Mesendoderm (in vitro differentiated cells): Measurements from ENCODE around the gene ATP2C2.

Source experiments
- DNase-seq: peaks from one replicate; pipeline ENCODE4 v3.0.0; 2013
- H2AK5ac ChIP-seq: 2 replicates; pipeline ENCODE4 v1.6.1; 2013; ENCODE audit warnings: low read length, inconsistent platforms
- H2BK120ac ChIP-seq: 2 replicates; pipeline ENCODE4 v1.6.1; 2013; ENCODE audit warnings: low read depth, mild to moderate bottlenecking, low read length, moderate library complexity, mixed read lengths
- H2BK15ac ChIP-seq: replicated peaks from 2 replicates; pipeline ENCODE4 v1.6.1; 2013; ENCODE audit warnings: low read depth, mild to moderate bottlenecking, moderate library complexity
- H2BK5ac ChIP-seq: 2 replicates; pipeline ENCODE4 v1.6.1; 2013; ENCODE audit warnings: low read length, inconsistent platforms
- H3K18ac ChIP-seq: 2 replicates; pipeline ENCODE4 v1.6.1; 2013; ENCODE audit warnings: mild to moderate bottlenecking, low read length, mixed read lengths
- H3K23ac ChIP-seq: one replicate; pipeline ENCODE4 v1.6.1; 2013; ENCODE audit warnings: low read length
- H3K27ac ChIP-seq: 2 replicates; pipeline ENCODE4 v1.5.1; 2013; ENCODE audit warnings: low read depth, mild to moderate bottlenecking, inconsistent platforms, low read length, moderate library complexity
- H3K27me3 ChIP-seq: 2 replicates; pipeline ENCODE4 v1.6.1; 2013; ENCODE audit warnings: low read length, control low read depth, mild to moderate bottlenecking, inconsistent platforms; ENCODE audit not compliant: insufficient read depth, poor library complexity
- H3K36me3 ChIP-seq: 2 replicates; pipeline ENCODE4 v1.6.1; 2013; ENCODE audit warnings: low read length, inconsistent platforms; ENCODE audit not compliant: control insufficient read depth, insufficient read depth
- H3K4ac ChIP-seq: one replicate; pipeline ENCODE4 v1.6.1; 2013; ENCODE audit warnings: low read depth, mild to moderate bottlenecking, low read length, moderate library complexity
- H3K4me1 ChIP-seq: 2 replicates; pipeline ENCODE4 v1.6.1; 2013; ENCODE audit warnings: low read depth, low read length, inconsistent platforms; ENCODE audit not compliant: control insufficient read depth
- H3K4me2 ChIP-seq: 2 replicates; pipeline ENCODE4 v1.6.1; 2013; ENCODE audit warnings: low read length
- H3K4me3 ChIP-seq: 2 replicates; pipeline ENCODE4 v1.5.1; 2013; ENCODE audit warnings: mild to moderate bottlenecking, low read length
- H3K56ac ChIP-seq: one replicate; pipeline ENCODE4 v1.6.1; 2013; ENCODE audit warnings: low read length
- H3K79me1 ChIP-seq: 2 replicates; pipeline ENCODE4 v1.6.1; 2013; ENCODE audit warnings: low read length, inconsistent platforms
- H3K79me2 ChIP-seq: 2 replicates; pipeline ENCODE4 v1.6.1; 2013; ENCODE audit warnings: mild to moderate bottlenecking, low read length; ENCODE audit not compliant: control insufficient read depth, insufficient read depth
- H3K9ac ChIP-seq: 2 replicates; pipeline ENCODE4 v1.6.1; 2013; ENCODE audit warnings: low read length, inconsistent platforms
- H4K5ac ChIP-seq: one replicate; pipeline ENCODE4 v1.6.1; 2013; ENCODE audit warnings: low read length
- H4K8ac ChIP-seq: one replicate; pipeline ENCODE4 v1.6.1; 2013; ENCODE audit warnings: low read depth, mild to moderate bottlenecking, control low read depth, low read length, moderate library complexity
- WGBS: extraction: QIAGEN DNeasy Blood & Tissue Kit; methylation state at CpG from one replicate; pipeline ENCODE4 v1.1.7; 2013; ENCODE audit warnings: low lambda C conversion rate, missing lambda C conversion rate; ENCODE audit not compliant: insufficient coverage; ENCODE audit errors: extremely low coverage; 5-methylcytosine and 5-hydroxymethylcytosine counted together

ATP2C2 gene

DNA sequence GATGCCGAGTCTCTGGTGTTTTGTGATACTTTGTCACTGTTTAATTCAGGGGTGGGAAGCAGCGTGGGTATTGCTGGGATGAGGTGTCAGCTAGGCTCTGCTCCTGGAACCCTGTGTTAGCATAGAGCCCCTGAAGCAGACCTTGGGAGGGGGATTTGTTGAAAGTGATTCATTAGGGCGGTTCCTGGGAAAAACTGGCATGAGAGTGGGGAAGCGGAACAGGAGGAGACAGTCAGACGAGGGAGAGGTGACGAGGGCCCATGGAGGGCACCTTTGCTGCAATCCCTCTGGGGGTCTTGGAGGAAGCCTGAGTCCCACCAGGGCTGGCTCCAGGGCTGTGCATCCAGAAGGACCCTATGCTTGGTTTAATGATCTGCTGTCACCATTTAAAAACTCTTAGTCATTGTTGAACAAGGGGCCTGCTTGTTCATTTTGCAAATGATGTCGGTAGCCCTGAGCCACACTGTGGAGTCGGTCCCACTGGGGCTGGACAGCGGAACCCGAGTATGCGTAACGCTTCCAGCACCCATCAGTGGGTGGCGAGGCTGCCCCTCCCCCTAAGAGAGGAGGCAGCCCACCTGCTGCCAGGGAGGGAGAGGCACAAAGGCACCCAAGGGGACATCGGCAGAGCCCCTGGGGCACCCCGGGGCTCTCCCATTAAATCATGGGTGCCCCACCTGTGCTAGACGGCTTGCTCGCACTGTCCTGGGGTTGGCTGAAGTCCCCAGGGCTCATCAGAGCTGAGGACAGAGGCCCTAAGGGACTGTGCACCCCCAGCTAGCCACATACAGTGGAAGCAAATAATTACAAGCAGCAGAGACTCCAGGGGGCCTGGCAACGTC is 38.3 kb upstream of the ATP2C2 start:
- no peak overlapping the region for H2BK120ac ChIP-seq
- no peak for DNase-seq
- no peak overlapping the region for H3K4me3 ChIP-seq
- no peak overlapping the region for H2BK15ac ChIP-seq
- H4K8ac ChIP-seq, result no peak overlapping the region
- no peaks in the 10 kb centered on the region for H3K79me2 ChIP-seq
- no peak overlapping the region for H3K23ac ChIP-seq
- no peak overlapping the region for H2AK5ac ChIP-seq
- H3K27me3 ChIP-seq, result no peaks in the 10 kb centered on the region
- no peak overlapping the region for H3K9ac ChIP-seq
- no CpG with 5 or more reads among the region's 18 CpGs for WGBS
- H3K18ac ChIP-seq, result no peak overlapping the region
- no peaks in the 10 kb centered on the region for H3K4me1 ChIP-seq
- no peak overlapping the region for H3K4ac ChIP-seq
- no peaks in the 10 kb centered on the region for H3K36me3 ChIP-seq
- no peak overlapping the region for H3K27ac ChIP-seq
- no peak overlapping the region for H2BK5ac ChIP-seq
- H3K4me2 ChIP-seq, result no peak overlapping the region
- H4K5ac ChIP-seq, result no peak overlapping the region
- no peak overlapping the region for H3K56ac ChIP-seq
- no peaks in the 10 kb centered on the region for H3K79me1 ChIP-seq

DNA sequence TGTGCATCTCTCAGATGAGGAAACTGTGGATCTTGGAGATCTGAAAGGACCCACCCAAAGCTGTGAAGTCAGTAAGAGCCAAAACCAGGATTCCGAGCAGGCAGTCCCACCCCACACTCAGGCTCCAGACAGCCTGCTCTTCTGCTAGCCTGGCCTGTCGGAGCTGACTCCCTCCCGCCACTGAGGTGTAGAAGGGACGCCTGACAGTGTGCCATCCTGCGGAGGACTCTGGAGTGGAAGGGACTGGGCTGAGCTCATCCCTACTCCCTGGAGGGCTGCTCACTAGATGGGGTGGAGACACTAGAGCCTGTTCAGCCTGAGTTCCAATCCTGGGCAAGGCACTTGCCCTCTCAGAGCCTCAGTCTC is 37.7 kb upstream of the ATP2C2 start:
- Histone ChIP-seq H3K79me1 (no peaks in the 10 kb centered on the region), H3K9ac (no peak overlapping the region), H3K27me3 (no peaks in the 10 kb centered on the region), H4K5ac (no peak overlapping the region), H3K4me3 (no peak overlapping the region), H2BK120ac (no peak overlapping the region), H3K4me2 (no peak overlapping the region), H3K36me3 (no peaks in the 10 kb centered on the region), H3K79me2 (no peaks in the 10 kb centered on the region), H3K4me1 (no peaks in the 10 kb centered on the region), H2BK5ac (no peak overlapping the region), H3K23ac (no peak overlapping the region), H3K4ac (no peak overlapping the region), H2AK5ac (no peak overlapping the region), H2BK15ac (no peak overlapping the region), H3K56ac (no peak overlapping the region), H3K27ac (no peak overlapping the region), H3K18ac (no peak overlapping the region), H4K8ac (no peak overlapping the region)
- DNase-seq, result no peak
- WGBS, result no CpG with 5 or more reads among the region's 5 CpGs

DNA sequence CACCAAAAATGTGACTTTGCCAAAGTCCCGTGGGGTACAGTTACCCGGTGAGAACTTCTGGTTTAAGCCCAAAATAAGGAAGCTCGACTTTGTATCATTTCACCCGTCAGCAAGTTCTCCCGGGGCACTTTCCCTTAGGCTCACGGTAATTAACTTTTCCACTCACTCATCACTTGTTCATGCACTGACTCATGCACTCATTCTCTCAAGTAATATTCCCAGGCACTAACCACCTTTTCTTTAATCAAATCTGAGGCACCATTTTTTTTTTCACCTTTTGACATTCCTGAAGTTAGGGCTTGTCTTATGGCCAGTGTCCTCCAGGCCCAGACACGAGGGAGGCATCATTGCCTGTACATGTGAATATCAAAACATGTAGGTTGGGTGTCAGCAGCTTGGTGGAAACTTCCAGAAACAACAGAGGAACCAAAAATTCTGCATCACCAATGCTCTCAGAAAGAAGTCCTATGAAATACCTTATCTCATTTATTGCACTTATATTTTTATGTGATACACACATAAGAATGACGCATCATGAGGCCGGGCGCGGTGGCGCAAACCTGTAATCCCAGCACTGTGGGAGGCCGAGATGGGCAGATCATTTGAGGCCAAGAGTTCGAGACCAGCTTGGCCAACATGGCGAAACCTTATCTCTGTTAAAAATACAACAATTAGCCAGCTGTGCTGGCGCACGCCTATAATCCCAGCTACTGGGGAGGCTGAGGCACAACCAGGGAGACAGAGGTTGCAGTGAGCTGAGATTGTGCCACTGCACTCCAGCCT is 36.1 kb upstream of the ATP2C2 start:
- H4K5ac ChIP-seq, result no peak overlapping the region
- H3K4me2 ChIP-seq, result no peak overlapping the region
- H2BK5ac ChIP-seq, result no peak overlapping the region
- H3K56ac ChIP-seq, result no peak overlapping the region
- no peak overlapping the region for H2AK5ac ChIP-seq
- no peak overlapping the region for H3K27ac ChIP-seq
- H3K18ac ChIP-seq, result no peak overlapping the region
- no CpG with 5 or more reads among the region's 17 CpGs for WGBS
- no peaks in the 10 kb centered on the region for H3K79me1 ChIP-seq
- H4K8ac ChIP-seq, result no peak overlapping the region
- no peaks in the 10 kb centered on the region for H3K4me1 ChIP-seq
- no peaks in the 10 kb centered on the region for H3K79me2 ChIP-seq
- no peak overlapping the region for H2BK15ac ChIP-seq
- H3K9ac ChIP-seq, result no peak overlapping the region
- H3K36me3 ChIP-seq, result no peaks in the 10 kb centered on the region
- H2BK120ac ChIP-seq, result no peak overlapping the region
- no peak overlapping the region for H3K23ac ChIP-seq
- no peak for DNase-seq
- no peaks in the 10 kb centered on the region for H3K27me3 ChIP-seq
- H3K4ac ChIP-seq, result no peak overlapping the region
- H3K4me3 ChIP-seq, result no peak overlapping the region

DNA sequence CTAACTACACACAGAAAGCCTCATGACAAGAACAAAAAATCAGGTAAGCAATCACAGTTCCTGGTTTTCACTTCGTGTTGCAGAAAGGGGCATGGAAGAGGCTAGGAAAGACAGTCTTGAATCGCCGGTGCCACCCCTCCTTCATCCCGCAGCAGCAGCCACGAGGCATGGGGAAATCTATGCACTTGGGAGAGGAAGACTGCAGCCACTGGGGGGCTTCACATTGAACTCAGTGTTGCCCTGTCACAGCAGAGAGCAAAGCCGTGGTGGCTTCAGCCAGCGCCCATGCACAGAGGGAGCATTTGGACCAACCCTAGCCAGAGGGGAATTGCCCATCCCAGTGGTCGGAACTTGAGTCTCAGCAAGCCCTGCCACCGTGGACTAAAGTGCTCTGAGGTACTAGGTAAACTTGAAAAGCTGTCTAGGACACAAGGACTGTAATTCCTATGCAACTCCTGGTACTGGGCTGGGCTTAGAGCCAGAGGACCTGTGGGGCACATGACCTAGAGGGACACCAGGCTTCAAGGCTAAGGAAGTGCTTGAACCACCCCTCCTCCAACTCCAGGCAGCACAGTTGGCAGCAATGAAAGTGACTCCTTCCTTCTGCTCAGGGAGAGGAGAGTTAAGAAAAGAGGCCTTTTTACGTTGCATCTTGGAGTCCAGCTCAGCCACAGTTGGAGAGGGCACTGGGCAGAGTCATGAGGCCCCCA is 35.2 kb upstream of the ATP2C2 start:
- Histone ChIP-seq H4K8ac (no peak overlapping the region), H3K56ac (no peak overlapping the region), H2BK5ac (no peak overlapping the region), H3K27me3 (no peaks in the 10 kb centered on the region), H3K79me2 (no peaks in the 10 kb centered on the region), H2AK5ac (no peak overlapping the region), H2BK15ac (no peak overlapping the region), H3K79me1 (no peaks in the 10 kb centered on the region), H3K9ac (no peak overlapping the region), H3K27ac (no peak overlapping the region), H3K4me1 (no peaks in the 10 kb centered on the region), H2BK120ac (no peak overlapping the region), H3K36me3 (no peaks in the 10 kb centered on the region), H3K23ac (no peak overlapping the region), H3K4ac (no peak overlapping the region), H3K4me2 (no peak overlapping the region), H3K18ac (no peak overlapping the region), H3K4me3 (no peak overlapping the region), H4K5ac (no peak overlapping the region)
- DNase-seq, result peak; percentile 32
- no CpG with 5 or more reads among the region's 10 CpGs for WGBS

DNA sequence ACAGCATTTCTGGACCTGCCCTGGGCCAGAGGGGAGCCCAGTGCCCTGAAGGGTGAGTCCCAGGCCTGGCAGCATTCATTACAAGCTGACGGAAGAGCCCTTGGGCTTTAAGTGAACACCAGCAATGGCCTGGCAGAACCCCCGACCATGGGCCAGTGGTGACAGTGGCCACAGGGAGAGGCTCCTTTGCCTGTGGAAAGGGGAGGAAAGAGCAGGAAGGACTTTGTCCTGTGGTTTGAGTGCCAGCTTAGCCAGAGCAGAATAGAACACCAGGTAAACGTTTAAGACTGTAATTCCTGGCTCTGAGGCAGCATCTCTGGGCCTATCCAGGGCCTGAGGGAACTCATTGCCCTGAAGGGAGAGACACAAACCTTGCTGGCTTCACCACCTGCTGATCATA is 34.3 kb upstream of the ATP2C2 start:
- Histone ChIP-seq H3K9ac (no peak overlapping the region), H2BK5ac (no peak overlapping the region), H3K27ac (no peak overlapping the region), H3K79me2 (no peaks in the 10 kb centered on the region), H2AK5ac (no peak overlapping the region), H2BK15ac (no peak overlapping the region), H2BK120ac (no peak overlapping the region), H4K5ac (no peak overlapping the region), H3K4me2 (no peak overlapping the region), H3K4me3 (no peak overlapping the region), H3K23ac (no peak overlapping the region), H3K18ac (no peak overlapping the region), H3K4ac (no peak overlapping the region), H3K4me1 (no peaks in the 10 kb centered on the region), H3K36me3 (no peaks in the 10 kb centered on the region), H3K79me1 (no peaks in the 10 kb centered on the region), H4K8ac (no peak overlapping the region), H3K27me3 (no peaks in the 10 kb centered on the region), H3K56ac (no peak overlapping the region)
- no CpG with 5 or more reads among the region's 3 CpGs for WGBS
- DNase-seq, result no peak
